ENCODE measurements around the gene NMRK1. TPM values are rescaled to one million over a fixed set of nuclear protein-coding genes. Genes with fewer than 3 reads are reported as not detected.

Gene NMRK1
- total RNA-seq, 2 experiments from 2014 or later: 10.5 to 12.1 TPM

DNA sequence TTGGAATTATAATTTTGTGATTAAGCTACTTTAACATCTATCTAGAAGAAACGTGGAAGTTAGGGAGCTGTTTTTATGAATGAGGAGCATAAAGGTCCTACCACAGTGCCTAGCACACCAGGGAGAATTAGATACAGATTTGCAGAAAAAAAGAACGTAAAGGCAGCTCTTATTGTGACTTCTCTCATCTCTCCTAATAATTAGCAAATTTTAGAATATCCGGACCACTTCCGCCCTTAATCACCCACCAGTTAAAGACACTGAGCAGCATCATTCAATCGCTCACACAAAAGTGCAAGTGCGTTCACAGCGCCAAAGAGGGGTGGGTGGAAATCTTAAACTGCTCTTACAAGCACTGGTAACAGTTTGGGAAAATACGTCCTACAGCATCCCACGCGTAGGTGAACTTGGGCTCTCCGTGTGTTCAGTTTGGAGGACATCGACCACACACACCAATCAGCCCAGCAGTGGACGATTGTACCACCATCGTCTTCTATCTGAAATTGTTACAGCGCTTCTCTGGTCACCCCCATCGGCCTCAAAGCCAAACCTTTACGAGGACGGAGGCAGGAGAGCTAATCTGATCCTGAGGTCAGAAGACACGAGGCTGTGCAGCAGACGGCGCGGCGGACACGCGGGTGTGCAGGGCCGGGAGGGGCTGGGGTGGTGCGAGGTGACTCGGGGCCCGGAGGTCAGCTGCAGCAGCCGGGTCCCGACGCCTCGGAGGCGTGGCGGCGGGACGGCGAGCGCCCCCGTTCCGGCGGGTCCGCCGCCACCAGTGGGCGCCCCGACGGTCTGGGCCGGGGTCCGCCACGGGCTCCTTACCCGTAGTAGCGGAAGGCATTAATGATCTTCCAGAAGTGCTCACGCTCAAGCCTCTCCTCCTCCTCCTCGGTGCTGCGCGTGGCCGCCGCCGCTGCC lies 60.5 kb downstream of the NMRK1 start:
- ChIA-PET POLR2A (interaction anchor here (0.6 to 3.1 kb wide), 4 partner anchors 17 to 75 kb away, joined by 3 to 27 read pairs (median 12); partner anchors contain the start of genes C9orf40, NMRK1 and OSTF1), CTCF (interaction anchor here (0.8 to 3.2 kb wide), 11 partner anchors 12 to 253 kb away, joined by 3 to 10 read pairs (median 4); partner anchors contain the start of genes C9orf40, NMRK1 and OSTF1)

DNA sequence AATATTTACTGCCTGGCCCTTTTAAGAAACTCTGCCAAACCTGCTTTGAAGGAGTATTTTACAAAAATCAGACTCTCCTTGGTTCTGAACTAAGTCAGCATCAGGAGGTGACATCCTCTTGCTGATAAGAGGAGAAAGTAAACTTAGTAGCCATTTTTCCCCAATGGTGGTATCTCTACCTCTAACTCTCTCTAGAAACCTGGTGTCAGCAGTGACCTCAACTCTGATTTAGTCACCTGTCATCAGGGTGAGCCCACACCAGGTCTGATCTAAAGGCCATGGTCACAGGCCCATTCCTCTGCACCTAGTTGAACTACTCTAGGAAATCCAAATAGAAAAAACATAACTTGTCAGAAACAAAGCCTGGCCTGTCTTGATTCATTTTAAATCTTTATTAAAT lies 64.1 kb downstream of the NMRK1 start:
- POLR2A ChIA-PET: no interaction called here

DNA sequence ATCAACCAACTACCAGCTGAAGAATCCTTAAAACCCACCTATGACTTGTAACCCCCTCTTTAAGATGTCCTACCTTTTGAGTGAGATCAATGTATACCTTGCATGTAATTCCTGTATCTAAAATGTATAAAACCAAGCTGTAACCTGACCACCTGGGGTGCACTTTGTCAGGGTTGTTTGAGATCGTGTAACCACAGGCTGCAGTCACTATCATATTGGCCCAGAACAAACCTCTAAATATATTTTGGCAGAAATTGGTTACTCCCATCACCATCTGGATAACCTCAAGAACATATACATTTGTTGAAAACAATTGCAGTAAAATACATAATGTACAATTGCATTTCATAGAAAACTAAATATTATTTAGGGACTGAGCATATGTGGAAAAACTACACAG lies 68.3 kb downstream of the NMRK1 start:
- ChIA-PET POLR2A (interaction anchor here (1.0 kb wide), 1 partner anchor 68 kb away, joined by 3 read pairs; no protein-coding TSS in a partner anchor), CTCF (no interaction called here)

More for the DNA sequence above, 64.1 kb downstream of the NMRK1 start:
- CTCF ChIA-PET: interaction anchor here (0.8 kb wide), 1 partner anchor 70 kb away, joined by 3 read pairs; no protein-coding TSS in a partner anchor

DNA sequence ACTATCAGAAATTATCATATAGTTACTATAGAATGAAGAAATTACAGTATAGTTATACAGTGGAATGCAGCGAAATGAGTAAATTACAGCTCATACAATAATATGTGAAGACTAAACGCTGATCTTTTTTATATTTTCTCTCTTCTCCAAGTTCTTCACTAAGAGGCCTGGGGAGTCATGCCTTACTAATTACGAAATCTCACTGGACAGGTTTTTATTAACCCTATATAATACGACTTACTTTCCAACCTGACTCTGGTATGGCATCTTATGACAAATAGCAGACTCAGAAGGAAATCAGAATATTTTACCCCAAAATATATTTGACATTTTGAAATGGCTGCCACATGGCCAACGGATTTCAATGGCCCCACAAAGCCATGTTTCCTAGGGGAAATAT lies 68.9 kb downstream of the NMRK1 start:
- POLR2A ChIA-PET: no interaction called here
- CTCF ChIA-PET: interaction anchor here (0.7 kb wide), 2 partner anchors 104 to 128 kb away, joined by 3 to 4 read pairs; no protein-coding TSS in a partner anchor

DNA sequence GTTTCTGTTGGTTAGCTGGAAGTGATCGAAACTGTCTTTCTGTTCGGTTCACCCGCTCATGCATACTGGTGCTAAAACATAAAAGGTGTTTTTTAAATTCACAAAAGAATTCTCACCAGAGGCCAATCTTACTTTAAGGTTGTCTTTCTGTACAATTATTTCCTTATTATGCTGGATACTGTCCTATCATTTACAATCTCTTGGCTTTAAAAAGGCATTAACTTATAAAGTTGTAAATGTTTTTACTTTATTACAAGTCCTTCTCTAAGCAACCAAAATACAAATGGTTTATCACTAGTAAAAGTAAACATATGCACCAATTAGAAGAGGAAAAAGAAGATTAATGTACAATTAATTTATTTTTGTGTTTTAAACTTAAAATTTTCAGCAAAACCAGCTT lies 70.6 kb downstream of the NMRK1 start:
- ChIA-PET CTCF (no interaction called here), POLR2A (no interaction called here)

DNA sequence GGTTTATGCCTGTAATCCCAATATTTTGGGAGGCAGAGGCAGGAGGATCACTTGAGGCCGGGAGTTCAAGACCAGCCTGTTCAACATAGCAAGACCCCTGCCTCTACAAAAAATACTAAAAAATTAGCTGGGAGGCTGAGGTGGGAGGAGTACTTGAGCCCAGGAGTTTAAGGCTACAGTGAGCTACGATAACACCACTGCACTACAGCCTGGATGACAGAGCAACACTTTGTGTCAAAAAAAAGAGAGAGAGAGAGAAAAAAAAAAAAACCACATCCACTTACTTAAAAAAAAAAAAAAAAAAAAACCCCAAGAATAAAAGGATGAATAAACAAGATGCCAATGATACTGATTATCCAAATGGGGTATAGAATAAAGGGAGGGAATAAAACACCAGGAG lies 74.2 kb downstream of the NMRK1 start:
- ChIA-PET CTCF (interaction anchor here (0.7 kb wide), 1 partner anchor 78 kb away, joined by 5 read pairs; no protein-coding TSS in a partner anchor), POLR2A (no interaction called here)

Other genes with a start within 250 kb of the NMRK1 start
- under 1 TPM in 1 of 2 experiments, not detected in 1; 0.02 TPM for gene TRPM6, start 200.2 kb downstream of the NMRK1 start, total RNA-seq
- 10 to 100 TPM; 19.8 to 20.7 TPM for gene C9orf40, start 135.2 kb downstream of the NMRK1 start, total RNA-seq
- gene CARNMT1, start 59.9 kb downstream of the NMRK1 start, total RNA-seq: 10 to 100 TPM; 36.7 to 38.8 TPM
- 10 to 100 TPM; 70.9 to 72.4 TPM for gene OSTF1, start 359 bp upstream of the NMRK1 start, total RNA-seq

All from activated CD8-positive, alpha-beta memory T cell treated with anti-CD3 and anti-CD28 coated beads for 36 hours (primary cell).